HCT116 (cell line): ENCODE data around the gene ZNF212.

Experiments
- CTCF ChIP-seq, 3 experiments: fragments of 200-600 bp in 1 of 3; sonication (generic) in 1 of 3; IDR thresholded peaks in 2 of 3; conservative IDR thresholded peaks in 1 of 3; 2 replicates each; pipeline ENCODE4 v1.5.1; 2012 to 2017; ENCODE audit warnings: low read depth in 2 of 3, low read length in 2 of 3, antibody characterized with exemption in 1 of 3, borderline replicate concordance in 1 of 3, control low read depth in 1 of 3, mild to moderate bottlenecking in 1 of 3, mixed read lengths in 1 of 3, mixed run types in 1 of 3, moderate library complexity in 1 of 3; ENCODE audit not compliant: insufficient read depth in 1 of 3
- EZH2 ChIP-seq: fragments of 200-600 bp; sonication (generic); IDR thresholded peaks from 2 replicates; pipeline ENCODE4 v1.6.1; 2017; ENCODE audit warnings: antibody characterized with exemption, mixed run types
- EZH2phosphoT487 ChIP-seq: fragments of 200-600 bp; IDR thresholded peaks from 2 replicates; pipeline ENCODE4 v1.6.1; 2018; ENCODE audit warnings: antibody characterized with exemption, borderline replicate concordance
- POLR2AphosphoS5 ChIP-seq: IDR thresholded peaks from 2 replicates; pipeline ENCODE4 v1.6.1; 2011; ENCODE audit warnings: mild to moderate bottlenecking, low read depth, low read length, moderate library complexity

GRCh38 chr7:149198161-149198816, 41.2 kb upstream of the ZNF212 start:
- no peak for TF ChIP-seq CTCF (IDR thresholded peaks at IDR 0.05 in 2 of 3, conservative IDR thresholded peaks at IDR 0.05 in 1 of 3; ENCODE audit: borderline replicate concordance in 1 of 3, insufficient read depth in 1 of 3, low read depth in 2 of 3, low read length in 2 of 3)
- no peak for TF ChIP-seq POLR2AphosphoS5
- no peak for TF ChIP-seq EZH2phosphoT487
- no peak for TF ChIP-seq EZH2
